ENCODE measurements around the gene RALB.
"Not testable (repeated sequence)": the region's sequence is repeated elsewhere in the genome, so short reads cannot be mapped to it uniquely, and the experiment has no call there.

Gene RALB

GRCh38 chr2:120299561-120299960 is 46.9 kb downstream of the RALB start:
- no peak for DNase-seq

GRCh38 chr2:120300385-120300784 is 47.7 kb downstream of the RALB start:
- DNase-seq, result no peak

- DNase-seq, result no peak
Measured at GRCh38 chr2:120301284-120301683, 48.6 kb downstream of the RALB start.

GRCh38 chr2:120302301-120302700 is 49.6 kb downstream of the RALB start:
- DNase-seq, result no peak

GRCh38 chr2:120303177-120303576 is 50.5 kb downstream of the RALB start:
- no peak for DNase-seq

- no peak for DNase-seq
Measured at GRCh38 chr2:120305296-120305695, 52.6 kb downstream of the RALB start.

- no peak for DNase-seq
Measured at GRCh38 chr2:120305937-120306490, 53.4 kb downstream of the RALB start.

GRCh38 chr2:120307482-120307881 is 54.8 kb downstream of the RALB start:
- no peak for DNase-seq

- no peak for DNase-seq
Measured at GRCh38 chr2:120308038-120308910, 55.6 kb downstream of the RALB start.

- no peak for DNase-seq
Measured at GRCh38 chr2:120310136-120310535, 57.5 kb downstream of the RALB start.

- DNase-seq, result not testable (repeated sequence)
Measured at GRCh38 chr2:120310841-120311240, 58.2 kb downstream of the RALB start.

- no peak for DNase-seq
Measured at GRCh38 chr2:120312076-120312475, 59.4 kb downstream of the RALB start.

GRCh38 chr2:120312860-120313694 is 60.4 kb downstream of the RALB start:
- DNase-seq, result peak; percentile 80

GRCh38 chr2:120313695-120314615 is 61.3 kb downstream of the RALB start:
- DNase-seq, result no peak

GRCh38 chr2:120314690-120315366 is 62.2 kb downstream of the RALB start:
- DNase-seq, result peak; percentile 7

GRCh38 chr2:120315367-120316033 is 62.8 kb downstream of the RALB start:
- no peak for DNase-seq

- DNase-seq, result no peak
Measured at GRCh38 chr2:120316071-120316470, 63.4 kb downstream of the RALB start.

- DNase-seq, result no peak
Measured at GRCh38 chr2:120316528-120317179, 64.0 kb downstream of the RALB start.

GRCh38 chr2:120317180-120317533 is 64.5 kb downstream of the RALB start:
- no peak for DNase-seq

GRCh38 chr2:120317916-120318315 is 65.3 kb downstream of the RALB start:
- no peak for DNase-seq

- DNase-seq, result no peak
Measured at GRCh38 chr2:120318626-120319025, 66.0 kb downstream of the RALB start.
